Hepatocyte (in vitro differentiated cells): Measurements from ENCODE around the gene SH2B2. TPM values are rescaled to one million over a fixed set of nuclear protein-coding genes. Genes with fewer than 3 reads are reported as not detected.

Experiments used
- DNase-seq: peaks from one replicate; pipeline ENCODE4 v3.0.0-alpha.2; 2016; ENCODE audit warnings: low spot score
- H2AFZ ChIP-seq: fragments of 200-600 bp; sonication (generic); 2 replicates; pipeline ENCODE4 v1.6.0; 2016; ENCODE audit warnings: antibody characterized with exemption, mild to moderate bottlenecking
- H3K27ac ChIP-seq: fragments of 200-600 bp; sonication (generic); 2 replicates; pipeline ENCODE4 v1.5.1; 2016; ENCODE audit warnings: mild to moderate bottlenecking
- H3K27me3 ChIP-seq: fragments of 200-600 bp; sonication (generic); 2 replicates; pipeline ENCODE4 v1.6.1; 2016
- H3K36me3 ChIP-seq: fragments of 200-600 bp; sonication (generic); replicated peaks from 2 replicates; pipeline ENCODE4 v1.5.1; 2016; ENCODE audit warnings: low read depth; ENCODE audit not compliant: insufficient read depth
- H3K4me1 ChIP-seq: fragments of 200-600 bp; sonication (generic); 2 replicates; pipeline ENCODE4 v1.5.1; 2016; ENCODE audit warnings: mild to moderate bottlenecking, moderate library complexity; ENCODE audit not compliant: insufficient read depth
- H3K4me2 ChIP-seq: fragments of 200-600 bp; sonication (generic); 2 replicates; pipeline ENCODE4 v1.6.0; 2016
- H3K4me3 ChIP-seq: fragments of 200-600 bp; sonication (generic); 2 replicates; pipeline ENCODE4 v1.5.1; 2016; ENCODE audit warnings: mild to moderate bottlenecking
- H3K79me2 ChIP-seq: fragments of 200-600 bp; sonication (generic); 2 replicates; pipeline ENCODE4 v1.6.0; 2017; ENCODE audit warnings: mild to moderate bottlenecking
- H3K9me2 ChIP-seq: fragments of 200-600 bp; sonication (generic); replicated peaks from 2 replicates; pipeline ENCODE4 v1.6.0; 2017; ENCODE audit warnings: mild to moderate bottlenecking; ENCODE audit not compliant: insufficient read depth
- H3K9me3 ChIP-seq: fragments of 200-600 bp; sonication (generic); 2 replicates; pipeline ENCODE4 v1.5.1; 2016; ENCODE audit warnings: low read depth, mild to moderate bottlenecking
- H4K20me1 ChIP-seq: fragments of 200-600 bp; sonication (generic); 2 replicates; pipeline ENCODE4 v1.6.0; 2016; ENCODE audit warnings: mild to moderate bottlenecking; ENCODE audit not compliant: insufficient read depth, poor library complexity, severe bottlenecking
- EZH2 ChIP-seq: fragments of 200-600 bp; sonication (generic); IDR thresholded peaks from 2 replicates; pipeline ENCODE4 v1.6.1; 2016; ENCODE audit warnings: antibody characterized with exemption, mild to moderate bottlenecking, borderline replicate concordance
- EZH2phosphoT487 ChIP-seq: fragments of 200-600 bp; sonication (generic); IDR thresholded peaks from one replicate; pipeline ENCODE4 v1.6.1; 2018; ENCODE audit warnings: antibody characterized with exemption, mild to moderate bottlenecking, low read depth, moderate library complexity; ENCODE audit not compliant: unreplicated experiment, severe bottlenecking
- WGBS: methylation state at CpG from one replicate; pipeline ENCODE4 v1.1.6; 2016; ENCODE audit warnings: low lambda C conversion rate; ENCODE audit errors: missing lambda C conversion rate; 5-methylcytosine and 5-hydroxymethylcytosine counted together
- polyA plus RNA-seq: library from polyadenylated mRNA; unstranded; fragments of >200 nt; fragmentation: Nextera tagmentation; extraction: Ambion mirVana; gene quantifications from 2 replicates; pipeline ENCODE4 v1.2.1, GENCODE V29; 2016
- total RNA-seq: library from RNA; depleted of rRNA; stranded (reverse); fragments of >200 nt; gene quantifications from 2 replicates; pipeline ENCODE4 v1.2.3, GENCODE V29; 2014
- TF ChIP-seq, protein P1 (sequence below): fragments of 200-600 bp; sonication (generic); IDR thresholded peaks from 2 replicates; pipeline ENCODE4 v1.5.1; 2016; ENCODE audit warnings: antibody characterized with exemption, mild to moderate bottlenecking; ENCODE audit not compliant: poor library complexity

SH2B2 gene
- total and polyA plus RNA-seq, 2 experiments from 2014 or later: 3.2 to 7.1 TPM

- Histone ChIP-seq H3K9me3 (no peaks in the 10 kb centered on the region), H3K4me1 (no peaks in the 10 kb centered on the region), H3K4me2 (no peak overlapping the region), H3K9me2 (no peaks in the 10 kb centered on the region), H4K20me1 (no peaks in the 10 kb centered on the region), H3K27ac (no peak overlapping the region), H3K36me3 (no peaks in the 10 kb centered on the region), H2AFZ (no peak overlapping the region), H3K27me3 (no peaks in the 10 kb centered on the region), H3K79me2 (no peaks in the 10 kb centered on the region), H3K4me3 (no peak overlapping the region)
- 76% methylated on average over 18 of the region's 18 CpGs for WGBS
- DNase-seq: no peak
- TF ChIP-seq EZH2phosphoT487 (no peak), EZH2 (no peak)
- TF ChIP-seq, protein P1, sequence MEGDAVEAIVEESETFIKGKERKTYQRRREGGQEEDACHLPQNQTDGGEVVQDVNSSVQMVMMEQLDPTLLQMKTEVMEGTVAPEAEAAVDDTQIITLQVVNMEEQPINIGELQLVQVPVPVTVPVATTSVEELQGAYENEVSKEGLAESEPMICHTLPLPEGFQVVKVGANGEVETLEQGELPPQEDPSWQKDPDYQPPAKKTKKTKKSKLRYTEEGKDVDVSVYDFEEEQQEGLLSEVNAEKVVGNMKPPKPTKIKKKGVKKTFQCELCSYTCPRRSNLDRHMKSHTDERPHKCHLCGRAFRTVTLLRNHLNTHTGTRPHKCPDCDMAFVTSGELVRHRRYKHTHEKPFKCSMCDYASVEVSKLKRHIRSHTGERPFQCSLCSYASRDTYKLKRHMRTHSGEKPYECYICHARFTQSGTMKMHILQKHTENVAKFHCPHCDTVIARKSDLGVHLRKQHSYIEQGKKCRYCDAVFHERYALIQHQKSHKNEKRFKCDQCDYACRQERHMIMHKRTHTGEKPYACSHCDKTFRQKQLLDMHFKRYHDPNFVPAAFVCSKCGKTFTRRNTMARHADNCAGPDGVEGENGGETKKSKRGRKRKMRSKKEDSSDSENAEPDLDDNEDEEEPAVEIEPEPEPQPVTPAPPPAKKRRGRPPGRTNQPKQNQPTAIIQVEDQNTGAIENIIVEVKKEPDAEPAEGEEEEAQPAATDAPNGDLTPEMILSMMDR: no peak
These were observed 4.6 kb downstream of the SH2B2 start for GRCh38 chr7:102291056-102291915.

- no peak overlapping the region for H3K4me3 ChIP-seq
- 90% methylated on average over 2 of the region's 2 CpGs for WGBS
- no peaks in the 10 kb centered on the region for H3K79me2 ChIP-seq
- no peaks in the 10 kb centered on the region for H3K27me3 ChIP-seq
- no peaks in the 10 kb centered on the region for H3K36me3 ChIP-seq
- no peaks in the 10 kb centered on the region for H4K20me1 ChIP-seq
- H3K4me2 ChIP-seq: no peak overlapping the region
- TF ChIP-seq EZH2phosphoT487 (no peak), EZH2 (no peak)
- TF ChIP-seq, protein P1: no peak
- H3K27ac ChIP-seq: no peak overlapping the region
- H3K9me2 ChIP-seq: no peaks in the 10 kb centered on the region
- DNase-seq: no peak
- H2AFZ ChIP-seq: no peak overlapping the region
- no peaks in the 10 kb centered on the region for H3K9me3 ChIP-seq
- no peaks in the 10 kb centered on the region for H3K4me1 ChIP-seq
These were observed 5.2 kb downstream of the SH2B2 start for GRCh38 chr7:102291916-102292267.

- Histone ChIP-seq H3K4me3 (no peak overlapping the region), H3K79me2 (no peaks in the 10 kb centered on the region), H3K9me2 (no peaks in the 10 kb centered on the region), H3K36me3 (no peaks in the 10 kb centered on the region), H3K4me1 (no peaks in the 10 kb centered on the region), H3K27ac (no peak overlapping the region), H3K9me3 (no peaks in the 10 kb centered on the region), H3K4me2 (no peak overlapping the region), H3K27me3 (no peaks in the 10 kb centered on the region), H2AFZ (no peak overlapping the region), H4K20me1 (no peaks in the 10 kb centered on the region)
- 26% methylated on average over 28 of the region's 36 CpGs for WGBS
- TF ChIP-seq EZH2: no peak
- TF ChIP-seq, protein P1: no peak
- TF ChIP-seq EZH2phosphoT487: no peak
- DNase-seq: no peak
These were observed 6.4 kb downstream of the SH2B2 start for GRCh38 chr7:102292813-102293798.
